ENCODE results near the gene WNT6.

WNT6 gene

DNA sequence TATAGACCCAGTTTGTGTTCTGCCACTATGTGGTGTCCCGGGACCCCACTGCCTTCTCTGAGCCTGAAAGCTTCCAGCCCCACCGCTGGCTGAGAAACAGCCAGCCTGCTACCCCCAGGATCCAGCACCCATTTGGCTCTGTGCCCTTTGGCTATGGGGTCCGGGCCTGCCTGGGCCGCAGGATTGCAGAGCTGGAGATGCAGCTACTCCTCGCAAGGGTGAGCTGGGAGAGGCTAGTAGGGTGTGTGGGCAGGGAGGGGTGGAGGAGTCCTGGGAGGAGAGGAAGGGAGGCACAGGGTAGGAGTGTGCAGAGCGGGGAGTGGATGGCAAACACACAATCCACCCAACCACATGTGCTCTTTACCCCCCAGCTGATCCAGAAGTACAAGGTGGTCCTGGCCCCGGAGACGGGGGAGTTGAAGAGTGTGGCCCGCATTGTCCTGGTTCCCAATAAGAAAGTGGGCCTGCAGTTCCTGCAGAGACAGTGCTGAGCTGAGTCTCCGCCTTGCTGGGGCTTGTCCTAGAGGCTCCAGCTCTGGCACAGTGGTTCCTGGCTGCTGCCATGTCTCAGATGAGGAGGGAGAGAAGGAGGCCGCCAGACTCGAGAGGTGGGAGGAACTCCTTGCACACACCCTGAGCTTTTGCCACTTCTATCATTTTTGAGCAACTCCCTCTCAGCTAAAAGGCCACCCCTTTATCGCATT lies 44.9 kb upstream of the WNT6 start:
- H3K36me3 ChIP-seq (ENCODE audit: control insufficient read depth, low read length), result no peaks in the 10 kb centered on the region
- no peaks in the 10 kb centered on the region for H3K79me2 ChIP-seq (ENCODE audit: control insufficient read depth, low read length)
- no peaks in the 10 kb centered on the region for H3F3A ChIP-seq (ENCODE audit: control insufficient read depth, insufficient read depth)
- no peaks in the 10 kb centered on the region for H3K9me2 ChIP-seq (replicated peaks; ENCODE audit: control insufficient read depth, low read length)
- no peak overlapping the region for H3K4me2 ChIP-seq (ENCODE audit: low read length)
- H3K9me3 ChIP-seq (ENCODE audit: control insufficient read depth, insufficient read depth, low read length), result no peaks in the 10 kb centered on the region
- H3K4me3 ChIP-seq (ENCODE audit: low read length), result no peak overlapping the region
- TF ChIP-seq, protein P1, sequence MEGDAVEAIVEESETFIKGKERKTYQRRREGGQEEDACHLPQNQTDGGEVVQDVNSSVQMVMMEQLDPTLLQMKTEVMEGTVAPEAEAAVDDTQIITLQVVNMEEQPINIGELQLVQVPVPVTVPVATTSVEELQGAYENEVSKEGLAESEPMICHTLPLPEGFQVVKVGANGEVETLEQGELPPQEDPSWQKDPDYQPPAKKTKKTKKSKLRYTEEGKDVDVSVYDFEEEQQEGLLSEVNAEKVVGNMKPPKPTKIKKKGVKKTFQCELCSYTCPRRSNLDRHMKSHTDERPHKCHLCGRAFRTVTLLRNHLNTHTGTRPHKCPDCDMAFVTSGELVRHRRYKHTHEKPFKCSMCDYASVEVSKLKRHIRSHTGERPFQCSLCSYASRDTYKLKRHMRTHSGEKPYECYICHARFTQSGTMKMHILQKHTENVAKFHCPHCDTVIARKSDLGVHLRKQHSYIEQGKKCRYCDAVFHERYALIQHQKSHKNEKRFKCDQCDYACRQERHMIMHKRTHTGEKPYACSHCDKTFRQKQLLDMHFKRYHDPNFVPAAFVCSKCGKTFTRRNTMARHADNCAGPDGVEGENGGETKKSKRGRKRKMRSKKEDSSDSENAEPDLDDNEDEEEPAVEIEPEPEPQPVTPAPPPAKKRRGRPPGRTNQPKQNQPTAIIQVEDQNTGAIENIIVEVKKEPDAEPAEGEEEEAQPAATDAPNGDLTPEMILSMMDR (IDR thresholded peaks at IDR 0.05; ENCODE audit: low read depth, low read length, poor library complexity, severe bottlenecking), result no peak
- no peak for TF ChIP-seq EZH2phosphoT487 (IDR thresholded peaks at IDR 0.05; ENCODE audit: borderline replicate concordance, low read length)
- no peaks in the 10 kb centered on the region; the same call in 1 of the 2 replicates for H4K20me1 ChIP-seq (ENCODE audit: control insufficient read depth, insufficient read depth, low read depth, low read length)
- no peaks in the 10 kb centered on the region for H3K4me1 ChIP-seq (ENCODE audit: control insufficient read depth, low read length)
- peaks cover 12% of the 10 kb centered on the region for H3K27me3 ChIP-seq (ENCODE audit: control insufficient read depth, low read length)
- H3K27ac ChIP-seq (ENCODE audit: low read depth, low read length), result no peak overlapping the region

DNA sequence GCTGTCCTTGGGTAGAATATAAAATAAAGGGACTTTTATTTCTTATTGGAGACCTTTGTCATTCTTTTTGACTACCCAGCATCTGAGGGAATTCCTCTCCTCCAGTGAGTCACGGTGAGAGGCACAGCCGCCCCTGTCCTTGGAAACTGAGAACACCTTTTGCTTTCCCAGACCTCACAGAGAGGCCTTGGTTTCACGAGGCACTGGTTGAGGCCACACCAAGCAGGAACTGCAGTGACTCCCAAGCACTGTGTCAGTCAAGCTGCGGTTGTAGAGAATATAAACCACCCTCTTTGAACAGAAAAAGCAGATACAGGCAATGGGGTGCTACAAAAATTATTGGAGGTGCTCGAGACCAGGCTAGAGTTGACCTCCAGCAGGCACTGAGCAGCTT lies 44.4 kb upstream of the WNT6 start:
- Histone ChIP-seq H3K27ac (ENCODE audit: low read depth, low read length) (no peak overlapping the region), H4K20me1 (ENCODE audit: control insufficient read depth, insufficient read depth, low read depth, low read length) (no peaks in the 10 kb centered on the region; the same call in 1 of the 2 replicates), H3K36me3 (ENCODE audit: control insufficient read depth, low read length) (no peaks in the 10 kb centered on the region), H3K9me3 (ENCODE audit: control insufficient read depth, insufficient read depth, low read length) (no peaks in the 10 kb centered on the region), H3F3A (ENCODE audit: control insufficient read depth, insufficient read depth) (no peaks in the 10 kb centered on the region), H3K9me2 (replicated peaks; ENCODE audit: control insufficient read depth, low read length) (no peaks in the 10 kb centered on the region), H3K4me2 (ENCODE audit: low read length) (no peak overlapping the region), H3K4me1 (ENCODE audit: control insufficient read depth, low read length) (no peaks in the 10 kb centered on the region), H3K27me3 (ENCODE audit: control insufficient read depth, low read length) (peaks cover 12% of the 10 kb centered on the region), H3K4me3 (ENCODE audit: low read length) (no peak overlapping the region), H3K79me2 (ENCODE audit: control insufficient read depth, low read length) (no peaks in the 10 kb centered on the region)
- TF ChIP-seq EZH2phosphoT487 (IDR thresholded peaks at IDR 0.05; ENCODE audit: borderline replicate concordance, low read length), result no peak
- TF ChIP-seq, protein P1 (IDR thresholded peaks at IDR 0.05; ENCODE audit: low read depth, low read length, poor library complexity, severe bottlenecking), result no peak

DNA sequence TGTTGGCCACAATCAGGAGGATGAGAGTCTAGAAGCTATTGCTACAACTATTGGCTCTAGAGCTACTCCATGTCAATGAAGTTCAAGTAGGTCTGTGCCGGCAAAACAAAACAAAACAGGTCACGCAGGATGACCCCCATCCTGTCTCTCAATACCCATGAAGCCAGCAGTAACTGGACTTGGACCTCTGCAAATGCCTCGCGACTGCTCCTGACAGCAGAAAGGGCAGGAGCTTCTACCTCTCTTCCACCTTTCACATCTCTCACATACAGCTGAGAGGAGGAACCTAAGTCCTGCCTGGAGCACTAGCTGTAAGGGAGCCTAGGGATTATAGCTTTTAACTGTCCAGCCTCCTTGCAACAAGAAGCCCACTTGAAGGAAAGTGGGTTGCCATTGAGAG lies 44.0 kb upstream of the WNT6 start:
- Histone ChIP-seq H3K4me1 (ENCODE audit: control insufficient read depth, low read length) (no peaks in the 10 kb centered on the region), H3K9me2 (replicated peaks; ENCODE audit: control insufficient read depth, low read length) (no peaks in the 10 kb centered on the region), H3K27ac (ENCODE audit: low read depth, low read length) (no peak overlapping the region), H3K4me3 (ENCODE audit: low read length) (no peak overlapping the region), H3F3A (ENCODE audit: control insufficient read depth, insufficient read depth) (no peaks in the 10 kb centered on the region), H4K20me1 (ENCODE audit: control insufficient read depth, insufficient read depth, low read depth, low read length) (no peaks in the 10 kb centered on the region; the same call in 1 of the 2 replicates), H3K79me2 (ENCODE audit: control insufficient read depth, low read length) (no peaks in the 10 kb centered on the region), H3K27me3 (ENCODE audit: control insufficient read depth, low read length) (peaks cover 12% of the 10 kb centered on the region), H3K9me3 (ENCODE audit: control insufficient read depth, insufficient read depth, low read length) (no peaks in the 10 kb centered on the region), H3K36me3 (ENCODE audit: control insufficient read depth, low read length) (no peaks in the 10 kb centered on the region), H3K4me2 (ENCODE audit: low read length) (no peak overlapping the region)
- TF ChIP-seq EZH2phosphoT487 (IDR thresholded peaks at IDR 0.05; ENCODE audit: borderline replicate concordance, low read length), result no peak
- TF ChIP-seq, protein P1 (IDR thresholded peaks at IDR 0.05; ENCODE audit: low read depth, low read length, poor library complexity, severe bottlenecking), result no peak

Data from DOHH2 (cell line).